A673 (cell line): ENCODE measurements around the gene QRFP. TPM values are rescaled to one million over a fixed set of nuclear protein-coding genes. Genes with fewer than 3 reads are reported as not detected.

ENCODE experiments used
- BruUV-seq: library from RNA; stranded (reverse); fragments of 400-500 nt; replicated peaks from 2 replicates; lab custom pipeline; 2021; lab: Mats Ljungman, UMichigan
- CTCF ChIA-PET: fragments of 300-600 bp; sonication (Branson Sonifier 250); formaldehyde crosslinking; loops from one replicate; lab custom pipeline; 2022; ENCODE audit warnings: antibody characterized with exemption; lab: Charles Lee
- POLR2A ChIA-PET: fragments of 300-600 bp; sonication (Branson Sonifier 250); formaldehyde crosslinking; loops from one replicate; lab custom pipeline; 2022; ENCODE audit warnings: antibody characterized with exemption; ENCODE audit not compliant: low non-redundant PET; lab: Charles Lee
- DNase-seq: peaks from one replicate; pipeline ENCODE4 v3.0.0-alpha.2; 2015; ENCODE audit warnings: low spot score
- H3K27ac ChIP-seq: fragments of 200-600 bp; sonication (generic); 2 replicates; pipeline ENCODE4 v1.5.1; 2016; ENCODE audit warnings: mixed run types, low read depth, mild to moderate bottlenecking, mixed read lengths, antibody characterized with exemption, low read length; ENCODE audit not compliant: poor library complexity, severe bottlenecking
- H3K27me3 ChIP-seq: fragments of 200-600 bp; sonication (generic); replicated peaks from 2 replicates; pipeline ENCODE4 v1.6.1; 2017; ENCODE audit warnings: mixed run types, low read depth, mild to moderate bottlenecking, mixed read lengths, antibody characterized with exemption, low read length; ENCODE audit not compliant: insufficient read depth, poor library complexity
- H3K36me3 ChIP-seq: fragments of 200-600 bp; sonication (generic); 2 replicates; pipeline ENCODE4 v1.6.1; 2016; ENCODE audit warnings: mixed run types, mild to moderate bottlenecking, mixed read lengths, antibody characterized with exemption, low read length; ENCODE audit not compliant: insufficient read depth, poor library complexity, severe bottlenecking
- H3K4me1 ChIP-seq: fragments of 200-600 bp; sonication (generic); 2 replicates; pipeline ENCODE4 v1.6.1; 2017; ENCODE audit warnings: mixed run types, mild to moderate bottlenecking, mixed read lengths, antibody characterized with exemption, low read length; ENCODE audit not compliant: insufficient read depth, poor library complexity, severe bottlenecking
- H3K4me3 ChIP-seq: fragments of 200-600 bp; sonication (generic); 2 replicates; pipeline ENCODE4 v1.5.1; 2016; ENCODE audit warnings: low read depth, mixed run types, mild to moderate bottlenecking, mixed read lengths, low read length; ENCODE audit not compliant: poor library complexity, severe bottlenecking
- H3K9me3 ChIP-seq: fragments of 200-600 bp; sonication (generic); 2 replicates; pipeline ENCODE4 v1.6.1; 2016; ENCODE audit warnings: mixed run types, low read depth, mild to moderate bottlenecking, mixed read lengths, antibody characterized with exemption, low read length; ENCODE audit not compliant: poor library complexity, severe bottlenecking
- EZH2 ChIP-seq: fragments of 200-600 bp; sonication (generic); IDR thresholded peaks from 2 replicates; pipeline ENCODE4 v1.6.1; 2017; ENCODE audit warnings: borderline replicate concordance, low read depth, mild to moderate bottlenecking, mixed read lengths, antibody characterized with exemption, low read length; ENCODE audit not compliant: poor library complexity, severe bottlenecking
- intact Hi-C: fragments of 100-400 bp; cut with micrococcal nuclease; formaldehyde crosslinking; loops from one replicate; pipeline ENCODE4 v1.10.0; 2022; ENCODE audit not compliant: unreplicated experiment
- total RNA-seq: library from RNA; stranded (reverse); gene quantifications from 2 replicates; pipeline ENCODE4 v1.2.3, GENCODE V29; 2021
- TF ChIP-seq, protein P1 (sequence below): fragments of 300-800, 200-600 bp; sonication (generic); conservative IDR thresholded peaks from 2 replicates; pipeline ENCODE4 v1.5.1; 2017; ENCODE audit warnings: low read depth, mild to moderate bottlenecking, antibody characterized with exemption, low read length, moderate library complexity, mixed read lengths

QRFP gene
- total RNA-seq, 1 experiment from 2014 or later: not detected

- POLR2A ChIA-PET: no interaction called here
Observed at GRCh38 chr9:130887494-130888144, 9.0 kb downstream of the QRFP start.

DNA sequence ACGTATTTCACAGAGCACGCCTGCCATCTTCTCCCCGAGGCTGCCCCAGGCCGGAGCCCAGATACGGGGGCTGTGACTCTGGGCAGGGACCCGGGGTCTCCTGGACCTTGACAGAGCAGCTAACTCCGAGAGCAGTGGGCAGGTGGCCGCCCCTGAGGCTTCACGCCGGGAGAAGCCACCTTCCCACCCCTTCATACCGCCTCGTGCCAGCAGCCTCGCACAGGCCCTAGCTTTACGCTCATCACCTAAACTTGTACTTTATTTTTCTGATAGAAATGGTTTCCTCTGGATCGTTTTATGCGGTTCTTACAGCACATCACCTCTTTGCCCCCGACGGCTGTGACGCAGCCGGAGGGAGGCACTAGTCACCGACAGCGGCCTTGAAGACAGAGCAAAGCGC lies 9.6 kb downstream of the QRFP start:
- H3K36me3 ChIP-seq: peaks cover 70% of the 10 kb centered on the region
- TF ChIP-seq, protein P1, sequence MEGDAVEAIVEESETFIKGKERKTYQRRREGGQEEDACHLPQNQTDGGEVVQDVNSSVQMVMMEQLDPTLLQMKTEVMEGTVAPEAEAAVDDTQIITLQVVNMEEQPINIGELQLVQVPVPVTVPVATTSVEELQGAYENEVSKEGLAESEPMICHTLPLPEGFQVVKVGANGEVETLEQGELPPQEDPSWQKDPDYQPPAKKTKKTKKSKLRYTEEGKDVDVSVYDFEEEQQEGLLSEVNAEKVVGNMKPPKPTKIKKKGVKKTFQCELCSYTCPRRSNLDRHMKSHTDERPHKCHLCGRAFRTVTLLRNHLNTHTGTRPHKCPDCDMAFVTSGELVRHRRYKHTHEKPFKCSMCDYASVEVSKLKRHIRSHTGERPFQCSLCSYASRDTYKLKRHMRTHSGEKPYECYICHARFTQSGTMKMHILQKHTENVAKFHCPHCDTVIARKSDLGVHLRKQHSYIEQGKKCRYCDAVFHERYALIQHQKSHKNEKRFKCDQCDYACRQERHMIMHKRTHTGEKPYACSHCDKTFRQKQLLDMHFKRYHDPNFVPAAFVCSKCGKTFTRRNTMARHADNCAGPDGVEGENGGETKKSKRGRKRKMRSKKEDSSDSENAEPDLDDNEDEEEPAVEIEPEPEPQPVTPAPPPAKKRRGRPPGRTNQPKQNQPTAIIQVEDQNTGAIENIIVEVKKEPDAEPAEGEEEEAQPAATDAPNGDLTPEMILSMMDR: no peak
- TF ChIP-seq EZH2: no peak
- H3K27ac ChIP-seq: no peak overlapping the region
- H3K4me3 ChIP-seq: no peak overlapping the region
- no peak for DNase-seq
- no peaks in the 10 kb centered on the region for H3K9me3 ChIP-seq
- intact Hi-C loops: no loop called here
- CTCF ChIA-PET: no interaction called here
- no peaks in the 10 kb centered on the region for H3K27me3 ChIP-seq
- H3K4me1 ChIP-seq: no peaks in the 10 kb centered on the region
- BruUV-seq: no TSS peak
- POLR2A ChIA-PET: no interaction called here

More at GRCh38 chr9:130887494-130888144, 9.0 kb downstream of the QRFP start:
- no peaks in the 10 kb centered on the region for H3K9me3 ChIP-seq
- H3K36me3 ChIP-seq: peaks cover 66% of the 10 kb centered on the region
- no peaks in the 10 kb centered on the region for H3K4me1 ChIP-seq
- intact Hi-C loops: no loop called here
- TF ChIP-seq, protein P1: no peak
- TF ChIP-seq EZH2: no peak
- no peaks in the 10 kb centered on the region for H3K27me3 ChIP-seq
- CTCF ChIA-PET: no interaction called here
- no peak overlapping the region for H3K4me3 ChIP-seq
- H3K27ac ChIP-seq: no peak overlapping the region
- no TSS peak for BruUV-seq
- DNase-seq: no peak

DNA sequence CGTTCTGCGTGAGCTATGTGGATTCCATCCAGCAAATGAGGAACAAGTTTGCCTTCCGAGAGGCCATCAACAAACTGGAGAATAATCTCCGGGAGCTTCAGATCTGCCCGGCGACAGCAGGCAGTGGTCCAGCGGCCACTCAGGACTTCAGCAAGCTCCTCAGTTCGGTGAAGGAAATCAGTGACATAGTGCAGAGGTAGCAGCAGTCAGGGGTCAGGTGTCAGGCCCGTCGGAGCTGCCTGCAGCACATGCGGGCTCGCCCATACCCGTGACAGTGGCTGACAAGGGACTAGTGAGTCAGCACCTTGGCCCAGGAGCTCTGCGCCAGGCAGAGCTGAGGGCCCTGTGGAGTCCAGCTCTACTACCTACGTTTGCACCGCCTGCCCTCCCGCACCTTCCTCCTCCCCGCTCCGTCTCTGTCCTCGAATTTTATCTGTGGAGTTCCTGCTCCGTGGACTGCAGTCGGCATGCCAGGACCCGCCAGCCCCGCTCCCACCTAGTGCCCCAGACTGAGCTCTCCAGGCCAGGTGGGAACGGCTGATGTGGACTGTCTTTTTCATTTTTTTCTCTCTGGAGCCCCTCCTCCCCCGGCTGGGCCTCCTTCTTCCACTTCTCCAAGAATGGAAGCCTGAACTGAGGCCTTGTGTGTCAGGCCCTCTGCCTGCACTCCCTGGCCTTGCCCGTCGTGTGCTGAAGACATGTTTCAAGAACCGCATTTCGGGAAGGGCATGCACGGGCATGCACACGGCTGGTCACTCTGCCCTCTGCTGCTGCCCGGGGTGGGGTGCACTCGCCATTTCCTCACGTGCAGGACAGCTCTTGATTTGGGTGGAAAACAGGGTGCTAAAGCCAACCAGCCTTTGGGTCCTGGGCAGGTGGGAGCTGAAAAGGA lies 10.9 kb downstream of the QRFP start:
- intact Hi-C loops: no loop called here
- ChIA-PET CTCF (no interaction called here), POLR2A (no interaction called here)
- Histone ChIP-seq H3K4me1 (no peaks in the 10 kb centered on the region), H3K36me3 (peaks cover 80% of the 10 kb centered on the region), H3K4me3 (no peak overlapping the region), H3K9me3 (no peaks in the 10 kb centered on the region), H3K27ac (no peak overlapping the region), H3K27me3 (no peaks in the 10 kb centered on the region)
- TF ChIP-seq, protein P1: no peak
- TF ChIP-seq EZH2: no peak
- no TSS peak for BruUV-seq
- no peak for DNase-seq
